GM18907 (cell line): ENCODE data around the gene LYSMD3.

ENCODE experiments used
- ATAC-seq: cut with Tn5 transposase; IDR thresholded peaks from one replicate; pipeline ENCODE4 v1.9.1; 2021; ENCODE audit warnings: mild to moderate bottlenecking, moderate library complexity; ENCODE audit not compliant: unreplicated experiment

The LYSMD3 gene

GRCh38 chr5:90548069-90548593 lies 18.7 kb upstream of the LYSMD3 start:
- ATAC-seq = no peak

GRCh38 chr5:90547072-90547536 lies 17.7 kb upstream of the LYSMD3 start:
- ATAC-seq = no peak

- no peak for ATAC-seq
Observed at GRCh38 chr5:90546216-90546837, 16.9 kb upstream of the LYSMD3 start.

GRCh38 chr5:90545511-90545910 lies 16.1 kb upstream of the LYSMD3 start:
- no peak for ATAC-seq

- no peak for ATAC-seq
Observed at GRCh38 chr5:90542827-90543519, 13.6 kb upstream of the LYSMD3 start.

- ATAC-seq = no peak
Observed at GRCh38 chr5:90534922-90535321, 5.5 kb upstream of the LYSMD3 start.

GRCh38 chr5:90533794-90534193 lies 4.4 kb upstream of the LYSMD3 start:
- no peak for ATAC-seq

GRCh38 chr5:90530736-90531487 lies 1.5 kb upstream of the LYSMD3 start:
- ATAC-seq = no peak

- peak; percentile 63 for ATAC-seq
Observed at GRCh38 chr5:90529939-90530677, 724 bp upstream of the LYSMD3 start.

GRCh38 chr5:90528601-90529193 lies 687 bp downstream of the LYSMD3 start:
- peak; percentile 1 for ATAC-seq

- no peak for ATAC-seq
Observed at GRCh38 chr5:90519081-90519480, 10.3 kb downstream of the LYSMD3 start.

GRCh38 chr5:90518661-90519060 lies 10.7 kb downstream of the LYSMD3 start:
- ATAC-seq = no peak

- no peak for ATAC-seq
Observed at GRCh38 chr5:90514520-90514919, 14.9 kb downstream of the LYSMD3 start.

- ATAC-seq = no peak
Observed at GRCh38 chr5:90510438-90510837, 18.9 kb downstream of the LYSMD3 start.

GRCh38 chr5:90506221-90506620 lies 23.2 kb downstream of the LYSMD3 start:
- no peak for ATAC-seq

GRCh38 chr5:90504743-90505142 lies 24.6 kb downstream of the LYSMD3 start:
- no peak for ATAC-seq

GRCh38 chr5:90503596-90503995 lies 25.8 kb downstream of the LYSMD3 start:
- no peak for ATAC-seq

- no peak for ATAC-seq
Observed at GRCh38 chr5:90495146-90495545, 34.2 kb downstream of the LYSMD3 start.

GRCh38 chr5:90494043-90494442 lies 35.3 kb downstream of the LYSMD3 start:
- ATAC-seq = no peak

GRCh38 chr5:90488791-90489190 lies 40.6 kb downstream of the LYSMD3 start:
- no peak for ATAC-seq

GRCh38 chr5:90484540-90484939 lies 44.8 kb downstream of the LYSMD3 start:
- no peak for ATAC-seq
